K562 (cell line): ENCODE results near the gene EIF4E. TPM values are rescaled to one million over a fixed set of nuclear protein-coding genes. Genes with fewer than 3 reads are reported as not detected.
A peak's percentile ranks its signal among the peaks of the same experiment; 100 is the strongest.

Experiments
- CBFA2T2 ChIP-seq: fragments of 450-650 bp; conservative IDR thresholded peaks from 2 replicates; pipeline ENCODE4 v1.6.1; 2017; ENCODE audit warnings: mild to moderate bottlenecking
- CEBPG ChIP-seq, 3 experiments: fragments of 200-800 bp in 1 of 3; sonication (Bioruptor generic) in 1 of 3; sonication (generic) in 1 of 3; formaldehyde crosslinking in 1 of 3; IDR thresholded peaks in 2 of 3; conservative IDR thresholded peaks in 1 of 3; 2 replicates each; pipeline versions ENCODE4 v1.6.1 to v1.8.0; 2016 to 2022; ENCODE audit warnings: missing compliant biosample characterization in 2 of 3, missing genetic modification characterization in 2 of 3, mild to moderate bottlenecking in 1 of 3, missing genetic modification reagents in 1 of 3
- FOXA1 ChIP-seq: fragments of 450-650 bp; IDR thresholded peaks from 2 replicates; pipeline ENCODE4 v1.6.1; 2016; ENCODE audit warnings: mild to moderate bottlenecking, borderline replicate concordance
- FOXJ2 ChIP-seq: fragments of 200-800 bp; sonication (Bioruptor generic); IDR thresholded peaks from 2 replicates; pipeline ENCODE4 v1.6.1; 2016; ENCODE audit warnings: missing genetic modification characterization, missing compliant biosample characterization
- FOXM1 ChIP-seq, 2 experiments: fragments of 450-650 bp in 1 of 2; sonication (generic) in 1 of 2; formaldehyde crosslinking in 1 of 2; IDR thresholded peaks; 2 replicates each; pipeline versions ENCODE4 v1.6.1 to v1.9.0; 2017 to 2022; ENCODE audit warnings: low read depth in 2 of 2, mild to moderate bottlenecking in 2 of 2, missing genetic modification reagents in 1 of 2, moderate library complexity in 1 of 2
- HOXB6 ChIP-seq: fragments of 250-450 bp; sonication (Bioruptor Pico); IDR thresholded peaks from 2 replicates; pipeline ENCODE4 v1.5.1; 2022; ENCODE audit warnings: mild to moderate bottlenecking, borderline replicate concordance
- JUND ChIP-seq, 2 experiments: IDR thresholded peaks; 2 replicates in 1 of 2; 3 replicates in 1 of 2; pipeline ENCODE4 v1.6.1; 2011; ENCODE audit warnings: borderline replicate concordance in 2 of 2, low read depth in 2 of 2, low read length in 2 of 2, improper control_type of control experiment in 1 of 2, missing biosample characterization in 1 of 2, missing genetic modification characterization in 1 of 2, missing genetic modification reagents in 1 of 2
- POLR2H ChIP-seq: IDR thresholded peaks from 2 replicates; pipeline ENCODE4 v1.6.1; 2016; ENCODE audit warnings: missing genetic modification characterization, low read depth, mild to moderate bottlenecking, control low read depth, missing compliant biosample characterization, moderate library complexity
- RBBP5 ChIP-seq: fragments of 200-600 bp; sonication (generic); IDR thresholded peaks from 2 replicates; pipeline ENCODE4 v1.6.1; 2012; ENCODE audit warnings: borderline replicate concordance, mild to moderate bottlenecking, low read length, control low read depth, inconsistent platforms; ENCODE audit not compliant: insufficient read depth, poor library complexity, severe bottlenecking
- RFX5 ChIP-seq: IDR thresholded peaks from 2 replicates; pipeline ENCODE4 v1.6.1; 2011; ENCODE audit warnings: low read depth, mild to moderate bottlenecking, improper control_type of control experiment, low read length
- polyA plus RNA-seq, 8 experiments: library from polyadenylated mRNA; depleted of rRNA in 4 of 8; stranded (reverse) in 5 of 8; unstranded in 3 of 8; fragments of >200 nt; fragmentation: Nextera tagmentation in 2 of 8; fragmentation: Illumina TruSeq in 1 of 8; extraction: Ambion mirVana in 2 of 8; extraction: Trizol in 1 of 8; gene quantifications; 2 replicates each; pipeline versions ENCODE4 v1.2.1 to v1.2.3, GENCODE V29; 2011 to 2014; ENCODE audit warnings: inconsistent platforms in 1 of 8, missing spikeins in 1 of 8
- total RNA-seq, 7 experiments: library from RNA; depleted of rRNA in 6 of 7; stranded (reverse); fragments of >200 nt in 6 of 7; fragmentation: Illumina TruSeq in 2 of 7; extraction: Trizol in 2 of 7; gene quantifications; 2 replicates each; pipeline versions ENCODE4 v1.2.1 to v1.2.3, GENCODE V29; 2011 to 2021; ENCODE audit warnings: low replicate concordance in 1 of 7
- TF ChIP-seq, protein P1 (sequence below): fragments of 450-650 bp; IDR thresholded peaks from 2 replicates; pipeline ENCODE4 v1.6.1; 2016; ENCODE audit warnings: mild to moderate bottlenecking
- TF ChIP-seq, protein P2 (sequence below), 3 experiments: IDR thresholded peaks in 2 of 3; conservative IDR thresholded peaks in 1 of 3; 2 replicates each; pipeline ENCODE4 v1.5.1; 2011 to 2012; ENCODE audit warnings: low read length in 3 of 3, mild to moderate bottlenecking in 3 of 3, control low read depth in 2 of 3, improper control_type of control experiment in 1 of 3, inconsistent platforms in 1 of 3, low read depth in 1 of 3, mixed read lengths in 1 of 3, moderate library complexity in 1 of 3; ENCODE audit not compliant: insufficient read depth in 2 of 3
- TF ChIP-seq, protein P3 (sequence below): fragments of 450-650 bp; formaldehyde crosslinking; conservative IDR thresholded peaks from 2 replicates; pipeline ENCODE4 v1.4.0; 2022; ENCODE audit warnings: mild to moderate bottlenecking, missing genetic modification characterization
- TF ChIP-seq, protein P4 (sequence below): fragments of 200-800 bp; sonication (Bioruptor generic); IDR thresholded peaks from 2 replicates; pipeline ENCODE4 v1.6.1; 2017; ENCODE audit warnings: missing genetic modification characterization, missing compliant biosample characterization
- TF ChIP-seq, protein P5 (sequence below): fragments of 450-650 bp; formaldehyde crosslinking; IDR thresholded peaks from 2 replicates; pipeline ENCODE4 v1.4.0; 2020; ENCODE audit warnings: mild to moderate bottlenecking, moderate library complexity

Gene EIF4E
- total and polyA plus RNA-seq, 9 of the 15 experiments (the other 6 are each of a cell fraction or from before 2014, with no cell fraction given): 164 to 489 (median 179) TPM

DNA sequence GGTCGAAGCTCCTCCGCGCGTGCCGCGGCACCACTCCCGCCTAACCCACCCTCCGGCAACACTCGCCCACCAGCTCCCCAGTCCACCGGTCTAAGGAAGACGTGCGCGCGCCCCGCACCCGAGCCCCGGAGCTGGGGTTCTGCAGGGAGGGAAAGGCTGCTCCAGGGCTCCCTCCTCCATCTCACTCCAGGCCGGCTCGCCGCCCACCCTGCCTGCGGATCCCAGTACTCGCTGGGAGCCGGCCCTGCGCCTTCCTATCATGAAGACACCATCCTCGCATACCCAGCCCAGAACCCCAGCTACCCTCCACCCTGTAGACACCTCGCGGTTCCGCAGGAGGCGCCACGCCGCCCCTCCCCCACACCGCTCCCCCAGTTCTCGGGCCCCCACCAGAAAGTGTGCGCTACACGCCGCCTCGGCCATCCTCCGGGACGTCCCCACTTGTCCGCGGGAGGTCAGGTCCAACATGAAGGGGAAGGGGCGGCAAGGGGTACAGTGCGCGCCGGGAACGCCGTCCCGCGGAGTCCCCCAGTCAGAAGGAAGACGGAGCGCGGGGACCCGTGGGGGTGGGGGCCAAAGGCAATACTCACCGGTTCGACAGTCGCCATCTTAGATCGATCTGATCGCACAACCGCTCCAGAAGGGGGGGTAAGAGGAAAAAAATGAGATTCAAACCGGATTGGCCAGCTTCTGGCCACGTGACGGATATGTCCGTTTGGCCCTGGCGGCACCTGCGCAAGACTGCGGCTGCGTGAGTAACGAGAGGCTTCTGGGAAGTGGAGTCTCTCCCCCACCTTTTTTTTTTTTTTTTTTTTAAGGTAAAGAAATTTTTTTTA is at the start of gene EIF4E (continued):
- TF ChIP-seq, protein P1, sequence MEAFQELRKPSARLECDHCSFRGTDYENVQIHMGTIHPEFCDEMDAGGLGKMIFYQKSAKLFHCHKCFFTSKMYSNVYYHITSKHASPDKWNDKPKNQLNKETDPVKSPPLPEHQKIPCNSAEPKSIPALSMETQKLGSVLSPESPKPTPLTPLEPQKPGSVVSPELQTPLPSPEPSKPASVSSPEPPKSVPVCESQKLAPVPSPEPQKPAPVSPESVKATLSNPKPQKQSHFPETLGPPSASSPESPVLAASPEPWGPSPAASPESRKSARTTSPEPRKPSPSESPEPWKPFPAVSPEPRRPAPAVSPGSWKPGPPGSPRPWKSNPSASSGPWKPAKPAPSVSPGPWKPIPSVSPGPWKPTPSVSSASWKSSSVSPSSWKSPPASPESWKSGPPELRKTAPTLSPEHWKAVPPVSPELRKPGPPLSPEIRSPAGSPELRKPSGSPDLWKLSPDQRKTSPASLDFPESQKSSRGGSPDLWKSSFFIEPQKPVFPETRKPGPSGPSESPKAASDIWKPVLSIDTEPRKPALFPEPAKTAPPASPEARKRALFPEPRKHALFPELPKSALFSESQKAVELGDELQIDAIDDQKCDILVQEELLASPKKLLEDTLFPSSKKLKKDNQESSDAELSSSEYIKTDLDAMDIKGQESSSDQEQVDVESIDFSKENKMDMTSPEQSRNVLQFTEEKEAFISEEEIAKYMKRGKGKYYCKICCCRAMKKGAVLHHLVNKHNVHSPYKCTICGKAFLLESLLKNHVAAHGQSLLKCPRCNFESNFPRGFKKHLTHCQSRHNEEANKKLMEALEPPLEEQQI: peak; percentile 89
- no peak for TF ChIP-seq RFX5
- TF ChIP-seq POLR2H (tag): no peak; the same call in 1 of the 2 replicates
- peak; percentile 83 for TF ChIP-seq CBFA2T2
- TF ChIP-seq RBBP5: peak; percentile 90
- TF ChIP-seq, protein P2, sequence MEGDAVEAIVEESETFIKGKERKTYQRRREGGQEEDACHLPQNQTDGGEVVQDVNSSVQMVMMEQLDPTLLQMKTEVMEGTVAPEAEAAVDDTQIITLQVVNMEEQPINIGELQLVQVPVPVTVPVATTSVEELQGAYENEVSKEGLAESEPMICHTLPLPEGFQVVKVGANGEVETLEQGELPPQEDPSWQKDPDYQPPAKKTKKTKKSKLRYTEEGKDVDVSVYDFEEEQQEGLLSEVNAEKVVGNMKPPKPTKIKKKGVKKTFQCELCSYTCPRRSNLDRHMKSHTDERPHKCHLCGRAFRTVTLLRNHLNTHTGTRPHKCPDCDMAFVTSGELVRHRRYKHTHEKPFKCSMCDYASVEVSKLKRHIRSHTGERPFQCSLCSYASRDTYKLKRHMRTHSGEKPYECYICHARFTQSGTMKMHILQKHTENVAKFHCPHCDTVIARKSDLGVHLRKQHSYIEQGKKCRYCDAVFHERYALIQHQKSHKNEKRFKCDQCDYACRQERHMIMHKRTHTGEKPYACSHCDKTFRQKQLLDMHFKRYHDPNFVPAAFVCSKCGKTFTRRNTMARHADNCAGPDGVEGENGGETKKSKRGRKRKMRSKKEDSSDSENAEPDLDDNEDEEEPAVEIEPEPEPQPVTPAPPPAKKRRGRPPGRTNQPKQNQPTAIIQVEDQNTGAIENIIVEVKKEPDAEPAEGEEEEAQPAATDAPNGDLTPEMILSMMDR (IDR thresholded peaks at IDR 0.05 in 2 of 3, conservative IDR thresholded peaks at IDR 0.05 in 1 of 3; ENCODE audit: insufficient read depth in 2 of 3, low read depth in 1 of 3, low read length in 3 of 3): peak; percentile 17 to 38 (median 28); a peak in 5 of 6 replicates
- TF ChIP-seq FOXA1: no peak
- TF ChIP-seq CEBPG (CRISPR knock-in tag; IDR thresholded peaks at IDR 0.05): no peak
- TF ChIP-seq CEBPG (tag; conservative IDR thresholded peaks at IDR 0.05 in 1 of 2, IDR thresholded peaks at IDR 0.05 in 1 of 2): no peak
- TF ChIP-seq FOXJ2 (tag): 0 out of 2 replicates have a peak, but pooled peaks have one; percentile 61
- TF ChIP-seq, protein P3, sequence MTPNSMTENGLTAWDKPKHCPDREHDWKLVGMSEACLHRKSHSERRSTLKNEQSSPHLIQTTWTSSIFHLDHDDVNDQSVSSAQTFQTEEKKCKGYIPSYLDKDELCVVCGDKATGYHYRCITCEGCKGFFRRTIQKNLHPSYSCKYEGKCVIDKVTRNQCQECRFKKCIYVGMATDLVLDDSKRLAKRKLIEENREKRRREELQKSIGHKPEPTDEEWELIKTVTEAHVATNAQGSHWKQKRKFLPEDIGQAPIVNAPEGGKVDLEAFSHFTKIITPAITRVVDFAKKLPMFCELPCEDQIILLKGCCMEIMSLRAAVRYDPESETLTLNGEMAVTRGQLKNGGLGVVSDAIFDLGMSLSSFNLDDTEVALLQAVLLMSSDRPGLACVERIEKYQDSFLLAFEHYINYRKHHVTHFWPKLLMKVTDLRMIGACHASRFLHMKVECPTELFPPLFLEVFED: no peak
- no peak for TF ChIP-seq HOXB6 (CRISPR knock-in tag)
- TF ChIP-seq, protein P4, sequence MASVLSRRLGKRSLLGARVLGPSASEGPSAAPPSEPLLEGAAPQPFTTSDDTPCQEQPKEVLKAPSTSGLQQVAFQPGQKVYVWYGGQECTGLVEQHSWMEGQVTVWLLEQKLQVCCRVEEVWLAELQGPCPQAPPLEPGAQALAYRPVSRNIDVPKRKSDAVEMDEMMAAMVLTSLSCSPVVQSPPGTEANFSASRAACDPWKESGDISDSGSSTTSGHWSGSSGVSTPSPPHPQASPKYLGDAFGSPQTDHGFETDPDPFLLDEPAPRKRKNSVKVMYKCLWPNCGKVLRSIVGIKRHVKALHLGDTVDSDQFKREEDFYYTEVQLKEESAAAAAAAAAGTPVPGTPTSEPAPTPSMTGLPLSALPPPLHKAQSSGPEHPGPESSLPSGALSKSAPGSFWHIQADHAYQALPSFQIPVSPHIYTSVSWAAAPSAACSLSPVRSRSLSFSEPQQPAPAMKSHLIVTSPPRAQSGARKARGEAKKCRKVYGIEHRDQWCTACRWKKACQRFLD (CRISPR knock-in tag): no peak
- TF ChIP-seq FOXM1 (IDR thresholded peaks at IDR 0.05; ENCODE audit: low read depth): peak; percentile 93
- TF ChIP-seq FOXM1 (CRISPR knock-in tag; IDR thresholded peaks at IDR 0.05; ENCODE audit: low read depth): peak; percentile 4; the same call in 1 of the 2 replicates
- TF ChIP-seq, protein P5, sequence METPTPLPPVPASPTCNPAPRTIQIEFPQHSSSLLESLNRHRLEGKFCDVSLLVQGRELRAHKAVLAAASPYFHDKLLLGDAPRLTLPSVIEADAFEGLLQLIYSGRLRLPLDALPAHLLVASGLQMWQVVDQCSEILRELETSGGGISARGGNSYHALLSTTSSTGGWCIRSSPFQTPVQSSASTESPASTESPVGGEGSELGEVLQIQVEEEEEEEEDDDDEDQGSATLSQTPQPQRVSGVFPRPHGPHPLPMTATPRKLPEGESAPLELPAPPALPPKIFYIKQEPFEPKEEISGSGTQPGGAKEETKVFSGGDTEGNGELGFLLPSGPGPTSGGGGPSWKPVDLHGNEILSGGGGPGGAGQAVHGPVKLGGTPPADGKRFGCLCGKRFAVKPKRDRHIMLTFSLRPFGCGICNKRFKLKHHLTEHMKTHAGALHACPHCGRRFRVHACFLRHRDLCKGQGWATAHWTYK (CRISPR knock-in tag): no peak; the same call in 1 of the 2 replicates
- TF ChIP-seq JUND (IDR thresholded peaks at IDR 0.05; ENCODE audit: borderline replicate concordance, low read depth, low read length): peak; percentile 18; the same call in 1 of the 2 replicates
- no peak for TF ChIP-seq JUND (tag; IDR thresholded peaks at IDR 0.05; ENCODE audit: borderline replicate concordance, low read depth, low read length)
